Stomach (tissue), 9 donors: ENCODE results near the gene AKAP13. TPM values are rescaled to one million over a fixed set of nuclear protein-coding genes. Genes with fewer than 3 reads are reported as not detected.

Source experiments
- DNase-seq, 2 donors: peaks; one replicate each; pipeline versions ENCODE4 v3.0.0 to v3.0.0-alpha.2; 2013 to 2019
- H3K27ac ChIP-seq, 5 donors: fragments of 200-600 bp in 4 of 5; sonication (generic) in 4 of 5; one replicate each; pipeline ENCODE4 v1.5.1; 2013 to 2019; ENCODE audit warnings: mild to moderate bottlenecking in 1 of 5, moderate library complexity in 1 of 5
- H3K27me3 ChIP-seq, 3 donors: fragments of 200-600 bp; sonication (generic); one replicate each; pipeline ENCODE4 v1.5.1; 2017 to 2019; ENCODE audit warnings: mixed run types in 1 of 3
- H3K36me3 ChIP-seq, 4 donors: fragments of 200-600 bp; sonication (generic); 1 replicate in 3 of 4; 2 replicates in 1 of 4; pipeline ENCODE4 v1.5.1; 2016 to 2019
- H3K4me1 ChIP-seq, 4 donors: fragments of 200-600 bp; sonication (generic); one replicate each; pipeline ENCODE4 v1.5.1; 2016 to 2019
- H3K4me3 ChIP-seq, 4 donors: fragments of 200-600 bp; sonication (generic) in 3 of 4; one replicate each; pipeline ENCODE4 v1.5.1; 2016 to 2019; ENCODE audit warnings: mild to moderate bottlenecking in 1 of 4
- H3K9me3 ChIP-seq, 4 donors: fragments of 200-600 bp; sonication (generic); one replicate each; pipeline ENCODE4 v1.5.1; 2016 to 2019
- EP300 ChIP-seq: sonication (generic); formaldehyde crosslinking; IDR thresholded peaks from one replicate; pipeline ENCODE4 v1.6.1; 2017; ENCODE audit warnings: antibody characterized with exemption
- POLR2A ChIP-seq, 4 donors: fragments of 450-650 bp; IDR thresholded peaks; one replicate each; pipeline ENCODE4 v1.6.1; 2016; ENCODE audit warnings: antibody characterized with exemption in 4 of 4, control low read depth in 2 of 4, mild to moderate bottlenecking in 1 of 4, moderate library complexity in 1 of 4
- POLR2AphosphoS5 ChIP-seq, 3 donors: sonication (generic); formaldehyde crosslinking; IDR thresholded peaks; one replicate each; pipeline ENCODE4 v1.6.1; 2016; ENCODE audit warnings: antibody characterized with exemption in 3 of 3
- WGBS, 5 donors: extraction: QIAGEN DNeasy Blood & Tissue Kit in 3 of 5; methylation state at CpG; one replicate each; pipeline versions ENCODE4 v1.1.5 to v1.1.7; 2013 to 2018; 5-methylcytosine and 5-hydroxymethylcytosine counted together
- intact Hi-C: fragments of 100-400 bp; cut with DNase I; formaldehyde crosslinking; loops from one replicate; pipeline ENCODE4 v1.15.1; 2023; ENCODE audit warnings: low total_unique reads
- polyA plus RNA-seq, 3 donors: library from polyadenylated mRNA; stranded (reverse); fragments of 200-250 nt; gene quantifications; one replicate each; pipeline ENCODE4 v1.2.3, GENCODE V29; 2013
- total RNA-seq, 5 donors: library from RNA; depleted of rRNA; stranded (reverse); fragments of >200 nt; gene quantifications; one replicate each; pipeline versions ENCODE4 v1.1.0 to v1.2.3, GENCODE V29; 2014 to 2016
- TF ChIP-seq, protein P1 (sequence below), 7 experiments: fragments of 450-650 bp in 4 of 7; fragments of 200-600 bp in 3 of 7; sonication (generic) in 3 of 7; IDR thresholded peaks; one replicate each; pipeline ENCODE4 v1.5.1; 2016 to 2019; ENCODE audit warnings: antibody characterized with exemption in 7 of 7, control low read depth in 2 of 7, mild to moderate bottlenecking in 1 of 7
- donor health status: healthy with polysubstance abuse.
- donor health status: Bipolar disorder and iron deficiency.
- donor health status: healthy.

The AKAP13 gene
- total and polyA plus RNA-seq, 8 donors: 33.1 to 395 (median 138) TPM

DNA sequence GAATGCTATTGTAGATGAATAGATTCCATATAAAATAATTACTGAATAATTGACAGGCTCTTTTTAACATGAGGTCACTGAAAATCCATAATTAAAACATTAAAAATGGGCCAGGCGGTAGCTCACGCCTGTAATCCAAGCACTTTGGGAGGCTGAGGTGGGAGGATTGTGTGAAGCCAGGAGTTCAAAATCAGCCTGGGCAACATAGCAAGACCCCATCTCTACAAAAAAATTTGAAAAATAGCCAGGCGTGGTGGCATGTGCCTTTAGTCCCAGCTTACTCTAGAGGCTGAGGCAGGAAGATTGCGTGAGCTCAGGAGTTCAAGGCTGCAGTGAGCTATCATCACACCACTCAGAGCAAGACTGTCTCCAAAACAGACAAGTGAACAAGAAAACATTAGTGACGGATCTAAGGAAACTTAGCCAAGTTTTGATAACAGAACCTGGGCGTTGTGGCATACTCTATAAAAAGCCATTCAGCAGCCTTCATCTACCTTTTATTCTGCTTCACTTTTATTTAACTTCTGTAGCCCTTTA is 303.8 kb downstream of the AKAP13 start:
- peaks cover 11 to 40% (median 24%) of the 10 kb centered on the region in 4 donors for H3K4me1 ChIP-seq
- H3K27ac ChIP-seq: no peak overlapping the region
- TF ChIP-seq EP300 (no peak), POLR2A (IDR thresholded peaks at IDR 0.05) (no peak), POLR2AphosphoS5 (IDR thresholded peaks at IDR 0.05) (no peak)
- TF ChIP-seq, protein P1, sequence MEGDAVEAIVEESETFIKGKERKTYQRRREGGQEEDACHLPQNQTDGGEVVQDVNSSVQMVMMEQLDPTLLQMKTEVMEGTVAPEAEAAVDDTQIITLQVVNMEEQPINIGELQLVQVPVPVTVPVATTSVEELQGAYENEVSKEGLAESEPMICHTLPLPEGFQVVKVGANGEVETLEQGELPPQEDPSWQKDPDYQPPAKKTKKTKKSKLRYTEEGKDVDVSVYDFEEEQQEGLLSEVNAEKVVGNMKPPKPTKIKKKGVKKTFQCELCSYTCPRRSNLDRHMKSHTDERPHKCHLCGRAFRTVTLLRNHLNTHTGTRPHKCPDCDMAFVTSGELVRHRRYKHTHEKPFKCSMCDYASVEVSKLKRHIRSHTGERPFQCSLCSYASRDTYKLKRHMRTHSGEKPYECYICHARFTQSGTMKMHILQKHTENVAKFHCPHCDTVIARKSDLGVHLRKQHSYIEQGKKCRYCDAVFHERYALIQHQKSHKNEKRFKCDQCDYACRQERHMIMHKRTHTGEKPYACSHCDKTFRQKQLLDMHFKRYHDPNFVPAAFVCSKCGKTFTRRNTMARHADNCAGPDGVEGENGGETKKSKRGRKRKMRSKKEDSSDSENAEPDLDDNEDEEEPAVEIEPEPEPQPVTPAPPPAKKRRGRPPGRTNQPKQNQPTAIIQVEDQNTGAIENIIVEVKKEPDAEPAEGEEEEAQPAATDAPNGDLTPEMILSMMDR (IDR thresholded peaks at IDR 0.05): no peak
- 75 to 82% (median 78%) methylated on average over 6 of the region's 6 CpGs for WGBS, 5 donors
- no peak for DNase-seq
- no peaks in the 10 kb centered on the region for H3K9me3 ChIP-seq
- intact Hi-C loops: no loop called here
- peaks cover 34 to 88% (median 84%) of the 10 kb centered on the region in 4 donors for H3K36me3 ChIP-seq
- no peak overlapping the region for H3K4me3 ChIP-seq
- H3K27me3 ChIP-seq: no peaks in the 10 kb centered on the region

DNA sequence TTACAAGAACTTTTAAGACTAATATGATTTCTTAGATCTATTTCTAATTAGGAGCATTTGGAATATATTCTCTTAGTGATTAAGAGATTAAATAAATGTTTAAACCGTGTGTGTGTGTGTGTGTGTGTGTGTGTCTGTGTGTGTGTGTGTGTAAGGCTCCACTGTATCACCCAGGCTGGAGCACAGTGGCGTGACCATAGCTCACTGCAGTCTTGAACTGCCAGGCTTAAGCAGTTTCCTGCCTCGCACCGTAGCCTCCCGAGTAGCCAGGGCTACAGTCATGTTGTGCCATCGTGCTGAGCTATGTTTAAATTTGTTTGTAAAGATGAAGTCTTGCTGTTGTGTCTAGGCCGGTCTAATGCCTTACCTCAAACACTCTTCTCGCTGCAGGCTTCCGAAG is 305.0 kb downstream of the AKAP13 start:
- H3K9me3 ChIP-seq: no peaks in the 10 kb centered on the region
- H3K27ac ChIP-seq: no peak overlapping the region
- WGBS, 5 donors: 70 to 80% (median 78%) methylated on average over 9 of the region's 9 CpGs
- no peak for DNase-seq
- no peaks in the 10 kb centered on the region for H3K27me3 ChIP-seq
- peaks cover 34 to 77% (median 73%) of the 10 kb centered on the region in 4 donors for H3K36me3 ChIP-seq
- H3K4me3 ChIP-seq: no peak overlapping the region
- peaks cover 18 to 52% (median 35%) of the 10 kb centered on the region in 4 donors for H3K4me1 ChIP-seq
- TF ChIP-seq EP300 (no peak), POLR2A (IDR thresholded peaks at IDR 0.05) (no peak), POLR2AphosphoS5 (IDR thresholded peaks at IDR 0.05) (no peak)
- TF ChIP-seq, protein P1 (IDR thresholded peaks at IDR 0.05): no peak
- intact Hi-C loops: no loop called here

DNA sequence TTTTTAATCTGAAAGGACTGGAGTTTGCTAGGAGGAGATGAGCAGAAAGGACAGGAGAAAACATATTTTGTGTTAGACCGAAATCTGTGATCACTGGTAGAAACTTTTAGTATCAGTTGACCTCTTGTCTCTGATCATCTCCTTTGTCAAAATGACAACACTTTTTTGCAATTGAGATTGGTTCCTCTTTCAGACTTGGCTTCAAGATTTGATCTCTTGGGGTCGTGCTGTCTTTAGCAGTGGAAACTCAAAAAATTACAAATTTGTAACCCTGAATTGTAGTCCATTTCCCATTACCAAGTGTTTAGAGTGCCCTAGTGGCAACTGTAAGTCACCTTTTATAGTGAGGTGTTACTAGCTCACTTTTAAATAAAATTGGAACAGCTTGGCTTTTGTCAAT is 306.9 kb downstream of the AKAP13 start:
- no peak for DNase-seq
- Histone ChIP-seq H3K36me3 (peaks cover 34 to 69% (median 62%) of the 10 kb centered on the region in 4 donors), H3K4me3 (no peak overlapping the region), H3K27me3 (no peaks in the 10 kb centered on the region), H3K9me3 (no peaks in the 10 kb centered on the region), H3K4me1 (peaks cover 18 to 71% (median 50%) of the 10 kb centered on the region in 4 donors), H3K27ac (peak overlapping the region in 2 of 5 donors; percentile 11 to 16)
- 84 to 92% (median 87%) methylated on average over 2 of the region's 2 CpGs for WGBS, 5 donors
- TF ChIP-seq, protein P1 (IDR thresholded peaks at IDR 0.05): no peak
- no peak for TF ChIP-seq EP300
- no peak for TF ChIP-seq POLR2A (IDR thresholded peaks at IDR 0.05)
- TF ChIP-seq POLR2AphosphoS5 (IDR thresholded peaks at IDR 0.05): no peak
- intact Hi-C loops: no loop called here

DNA sequence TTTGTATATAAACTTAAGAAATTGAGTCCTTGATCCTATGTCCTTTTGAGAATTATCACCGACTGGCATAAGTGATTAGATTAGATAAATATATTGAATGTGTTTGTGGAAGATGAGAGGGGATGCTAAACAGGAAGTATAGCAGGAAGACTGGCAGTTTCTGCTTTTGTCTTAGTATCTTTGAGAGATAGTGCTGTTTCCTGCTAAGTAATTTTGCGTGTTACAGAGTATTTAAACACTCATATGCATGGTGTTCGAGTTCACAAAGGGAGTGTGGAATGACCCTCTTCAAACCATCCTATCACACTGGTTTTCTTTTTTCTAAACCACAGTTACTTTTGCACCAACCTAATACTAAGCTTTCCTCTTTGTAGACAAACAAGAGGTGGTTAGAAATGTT is 308.3 kb downstream of the AKAP13 start:
- H3K4me3 ChIP-seq: no peak overlapping the region
- H3K9me3 ChIP-seq: no peaks in the 10 kb centered on the region
- peak overlapping the region in 4 of 5 donors; percentile 52 to 81 (median 78) for H3K27ac ChIP-seq
- peaks cover 32 to 69% (median 61%) of the 10 kb centered on the region in 4 donors for H3K36me3 ChIP-seq
- DNase-seq: no peak
- WGBS, 5 donors: 7 to 26% (median 15%) methylated on average over 3 of the region's 3 CpGs
- intact Hi-C loops: no loop called here
- peaks cover 23 to 83% (median 57%) of the 10 kb centered on the region in 4 donors for H3K4me1 ChIP-seq
- TF ChIP-seq, protein P1 (IDR thresholded peaks at IDR 0.05): no peak
- no peak for TF ChIP-seq EP300
- no peaks in the 10 kb centered on the region for H3K27me3 ChIP-seq
